ENCODE data around the gene CROCC2.

Gene CROCC2

DNA sequence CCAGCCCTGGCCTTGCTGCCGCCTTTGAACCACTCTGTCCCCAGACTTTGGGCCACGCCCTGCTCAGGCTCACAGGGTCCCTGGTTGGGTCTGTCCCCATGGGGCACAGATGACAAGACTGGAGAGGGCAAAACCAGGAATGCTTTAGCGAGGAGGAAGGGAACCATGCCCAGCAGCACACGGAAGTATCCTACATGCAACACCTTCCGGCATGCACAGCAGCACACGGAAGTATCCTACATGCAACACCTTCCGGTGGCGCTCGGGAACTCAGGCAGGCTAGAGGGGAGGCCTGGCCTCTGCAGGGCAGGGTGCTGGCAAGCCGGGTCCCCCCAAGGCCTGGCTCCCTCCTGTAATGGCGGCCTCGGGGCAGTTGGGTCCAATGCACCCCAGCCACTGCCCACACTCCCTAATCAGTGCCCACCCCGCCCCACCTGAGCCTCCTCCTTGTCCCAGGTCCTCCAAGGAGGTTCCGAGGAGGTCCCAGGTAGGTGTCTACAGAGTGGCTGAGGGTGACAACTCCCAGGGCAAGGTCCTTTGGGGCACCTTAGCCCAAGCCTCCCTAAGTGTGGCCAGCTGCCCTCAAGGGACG is 58.7 kb downstream of the CROCC2 start:
- TF ChIP-seq, protein P1, sequence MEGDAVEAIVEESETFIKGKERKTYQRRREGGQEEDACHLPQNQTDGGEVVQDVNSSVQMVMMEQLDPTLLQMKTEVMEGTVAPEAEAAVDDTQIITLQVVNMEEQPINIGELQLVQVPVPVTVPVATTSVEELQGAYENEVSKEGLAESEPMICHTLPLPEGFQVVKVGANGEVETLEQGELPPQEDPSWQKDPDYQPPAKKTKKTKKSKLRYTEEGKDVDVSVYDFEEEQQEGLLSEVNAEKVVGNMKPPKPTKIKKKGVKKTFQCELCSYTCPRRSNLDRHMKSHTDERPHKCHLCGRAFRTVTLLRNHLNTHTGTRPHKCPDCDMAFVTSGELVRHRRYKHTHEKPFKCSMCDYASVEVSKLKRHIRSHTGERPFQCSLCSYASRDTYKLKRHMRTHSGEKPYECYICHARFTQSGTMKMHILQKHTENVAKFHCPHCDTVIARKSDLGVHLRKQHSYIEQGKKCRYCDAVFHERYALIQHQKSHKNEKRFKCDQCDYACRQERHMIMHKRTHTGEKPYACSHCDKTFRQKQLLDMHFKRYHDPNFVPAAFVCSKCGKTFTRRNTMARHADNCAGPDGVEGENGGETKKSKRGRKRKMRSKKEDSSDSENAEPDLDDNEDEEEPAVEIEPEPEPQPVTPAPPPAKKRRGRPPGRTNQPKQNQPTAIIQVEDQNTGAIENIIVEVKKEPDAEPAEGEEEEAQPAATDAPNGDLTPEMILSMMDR (IDR thresholded peaks at IDR 0.05; ENCODE audit: borderline replicate concordance, control extremely low read depth, extremely low read depth, insufficient read depth, missing control alignments) = no peak
- in situ Hi-C loops (cut with MboI; ENCODE audit: low sequenced_read_pairs, unreplicated experiment) = no loop called here
- no peak for DNase-seq (ENCODE audit: low spot score)

DNA sequence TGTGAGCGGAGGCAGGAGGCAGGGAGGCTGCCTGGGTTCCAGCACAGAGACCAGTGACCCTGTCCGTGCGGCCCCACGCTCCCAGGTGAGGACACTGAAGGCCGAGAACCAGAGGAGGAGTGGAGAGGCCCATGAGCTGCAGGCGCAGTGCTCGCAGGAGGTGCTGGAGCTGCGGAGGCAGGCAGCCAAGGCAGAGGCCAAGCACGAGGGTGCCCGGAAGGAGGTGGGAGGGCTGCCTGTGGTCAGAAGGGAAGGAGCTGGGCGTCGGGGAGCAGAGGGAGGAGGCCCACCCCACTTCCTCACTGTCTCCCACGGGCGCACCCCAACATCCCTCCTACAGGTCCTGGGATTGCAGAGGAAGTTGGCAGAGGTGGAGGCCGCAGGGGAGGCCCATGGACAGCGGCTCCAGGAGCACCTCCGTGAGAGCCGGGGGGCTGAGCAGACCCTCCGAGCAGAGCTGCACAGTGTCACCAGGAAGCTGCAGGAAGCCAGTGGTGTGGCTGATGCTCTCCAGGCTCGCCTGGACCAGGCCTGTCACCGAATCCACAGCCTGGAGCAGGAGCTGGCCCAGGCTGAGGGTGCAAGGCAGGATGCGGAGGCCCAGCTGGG is 59.3 kb downstream of the CROCC2 start:
- TF ChIP-seq, protein P1 (IDR thresholded peaks at IDR 0.05; ENCODE audit: borderline replicate concordance, control extremely low read depth, extremely low read depth, insufficient read depth, missing control alignments) = no peak
- in situ Hi-C loops (cut with MboI; ENCODE audit: low sequenced_read_pairs, unreplicated experiment) = no loop called here
- no peak for DNase-seq (ENCODE audit: low spot score)

- in situ Hi-C loops (cut with MboI; ENCODE audit: low sequenced_read_pairs, unreplicated experiment) = no loop called here
- no peak for DNase-seq (ENCODE audit: low spot score)
These were observed 59.8 kb downstream of the CROCC2 start for GRCh38 chr2:240965905-240966456.

GRCh38 chr2:240966457-240966905 is 60.3 kb downstream of the CROCC2 start:
- DNase-seq (ENCODE audit: low spot score) = no peak
- TF ChIP-seq, protein P1 (IDR thresholded peaks at IDR 0.05; ENCODE audit: borderline replicate concordance, control extremely low read depth, extremely low read depth, insufficient read depth, missing control alignments) = no peak
- in situ Hi-C loops (cut with MboI; ENCODE audit: low sequenced_read_pairs, unreplicated experiment) = no loop called here

More at GRCh38 chr2:240965905-240966456, 59.8 kb downstream of the CROCC2 start:
- TF ChIP-seq, protein P1 (IDR thresholded peaks at IDR 0.05; ENCODE audit: borderline replicate concordance, control extremely low read depth, extremely low read depth, insufficient read depth, missing control alignments) = no peak

GRCh38 chr2:240966906-240967680 is 61.0 kb downstream of the CROCC2 start:
- TF ChIP-seq, protein P1 (IDR thresholded peaks at IDR 0.05; ENCODE audit: borderline replicate concordance, control extremely low read depth, extremely low read depth, insufficient read depth, missing control alignments) = no peak
- in situ Hi-C loops (cut with MboI; ENCODE audit: low sequenced_read_pairs, unreplicated experiment) = no loop called here
- DNase-seq (ENCODE audit: low spot score) = no peak
